IMR-90 (cell line): ENCODE results near the gene SP140L. TPM values are rescaled to one million over a fixed set of nuclear protein-coding genes. Genes with fewer than 3 reads are reported as not detected.

Experiments used
- ATAC-seq: fragments of 200-7000 bp; cut with Tn5 transposase; 2 replicates; pipeline ENCODE4 v1.9.1; 2020; ENCODE audit warnings: low read depth, mild to moderate bottlenecking, moderate library complexity
- BruUV-seq: library from RNA; stranded (reverse); fragments of 400-500 nt; replicated peaks from 2 replicates; lab custom pipeline; 2021; lab: Mats Ljungman, UMichigan
- CTCF ChIA-PET: fragments of 300-600 bp; formaldehyde crosslinking; extraction: SDS; loops from one replicate; lab custom pipeline; 2021; ENCODE audit warnings: antibody characterized with exemption; lab: Yijun Ruan, JAX
- POLR2A ChIA-PET: fragments of 300-600 bp; sonication (Branson Sonifier 250); formaldehyde crosslinking; loops from one replicate; lab custom pipeline; 2022; ENCODE audit warnings: antibody characterized with exemption; ENCODE audit not compliant: unreplicated experiment; lab: Charles Lee
- DNase-seq: peaks from one replicate; pipeline ENCODE4 v3.0.0; 2013
- H2AFZ ChIP-seq: replicated peaks from 2 replicates; pipeline ENCODE3; 2013; ENCODE audit warnings: low read length, mild to moderate bottlenecking; ENCODE audit not compliant: poor library complexity
- H2AK5ac ChIP-seq: 2 replicates; pipeline ENCODE4 v1.6.1; 2013; ENCODE audit warnings: low read depth, low read length, inconsistent platforms
- H2AK9ac ChIP-seq: replicated peaks from 2 replicates; pipeline ENCODE3; 2013; ENCODE audit warnings: mild to moderate bottlenecking, low read depth, low read length, moderate library complexity; ENCODE audit not compliant: poor library complexity
- H2BK120ac ChIP-seq: 2 replicates; pipeline ENCODE4 v1.6.1; 2013; ENCODE audit warnings: low read depth, low read length, inconsistent platforms
- H2BK15ac ChIP-seq: 3 replicates; pipeline ENCODE4 v1.6.1; 2013; ENCODE audit warnings: low read depth, low read length, inconsistent platforms
- H2BK20ac ChIP-seq: 2 replicates; pipeline ENCODE4 v1.6.1; 2013; ENCODE audit warnings: low read depth, mild to moderate bottlenecking, inconsistent platforms, low read length, moderate library complexity
- H2BK5ac ChIP-seq: 2 replicates; pipeline ENCODE4 v1.6.1; 2013; ENCODE audit warnings: mild to moderate bottlenecking, low read depth, low read length, inconsistent platforms; ENCODE audit not compliant: poor library complexity, severe bottlenecking
- H3K14ac ChIP-seq: replicated peaks from 2 replicates; pipeline ENCODE4 v1.6.1; 2013; ENCODE audit warnings: low read depth, low read length, inconsistent platforms
- H3K18ac ChIP-seq: 2 replicates; pipeline ENCODE4 v1.6.1; 2013; ENCODE audit warnings: low read depth, low read length, control low read depth
- H3K23ac ChIP-seq: 2 replicates; pipeline ENCODE4 v1.6.1; 2013; ENCODE audit warnings: low read depth, low read length, inconsistent platforms
- H3K27ac ChIP-seq: 2 replicates; pipeline ENCODE4 v1.5.1; 2013; ENCODE audit warnings: mild to moderate bottlenecking, control low read depth, low read length; ENCODE audit not compliant: insufficient read depth
- H3K27me3 ChIP-seq: 2 replicates; pipeline ENCODE4 v1.6.1; 2013; ENCODE audit warnings: low read length; ENCODE audit not compliant: control insufficient read depth, insufficient read depth
- H3K36me3 ChIP-seq: 2 replicates; pipeline ENCODE4 v1.6.1; 2013; ENCODE audit warnings: low read length, mixed read lengths; ENCODE audit not compliant: control insufficient read depth, insufficient read depth
- H3K4ac ChIP-seq: 2 replicates; pipeline ENCODE4 v1.6.1; 2013; ENCODE audit warnings: low read depth, low read length, inconsistent platforms
- H3K4me1 ChIP-seq: 2 replicates; pipeline ENCODE4 v1.6.1; 2013; ENCODE audit warnings: low read length, mixed read lengths; ENCODE audit not compliant: control insufficient read depth, insufficient read depth
- H3K4me2 ChIP-seq: 2 replicates; pipeline ENCODE4 v1.6.1; 2013; ENCODE audit warnings: low read depth, mild to moderate bottlenecking, control low read depth, low read length, moderate library complexity
- H3K4me3 ChIP-seq: 2 replicates; pipeline ENCODE4 v1.5.1; 2013; ENCODE audit warnings: low read depth, mild to moderate bottlenecking, control low read depth, low read length, moderate library complexity; ENCODE audit not compliant: insufficient read depth
- H3K56ac ChIP-seq: 2 replicates; pipeline ENCODE4 v1.6.1; 2013; ENCODE audit warnings: low read length, inconsistent platforms; ENCODE audit not compliant: insufficient read depth; ENCODE audit errors: extremely low read depth
- H3K79me1 ChIP-seq, 2 experiments: 2 replicates each; pipeline ENCODE4 v1.6.1; 2013; ENCODE audit warnings: low read length in 2 of 2, inconsistent platforms in 1 of 2, low read depth in 1 of 2
- H3K9ac ChIP-seq: 2 replicates; pipeline ENCODE4 v1.6.1; 2013; ENCODE audit warnings: low read depth, low read length, control low read depth
- H3K9me1 ChIP-seq: 2 replicates; pipeline ENCODE4 v1.6.1; 2013; ENCODE audit warnings: low read length, inconsistent platforms; ENCODE audit not compliant: insufficient read depth
- H3K9me3 ChIP-seq: 2 replicates; pipeline ENCODE4 v1.6.1; 2013; ENCODE audit warnings: low read length; ENCODE audit not compliant: control insufficient read depth, insufficient read depth
- H4K20me1 ChIP-seq: 2 replicates; pipeline ENCODE4 v1.6.1; 2013; ENCODE audit warnings: low read length, inconsistent platforms; ENCODE audit not compliant: insufficient read depth
- H4K5ac ChIP-seq: 2 replicates; pipeline ENCODE4 v1.6.1; 2013; ENCODE audit warnings: mild to moderate bottlenecking, low read depth, low read length, control low read depth
- H4K8ac ChIP-seq, 2 experiments: 2 replicates each; pipeline ENCODE4 v1.6.1; 2013; ENCODE audit warnings: low read depth in 2 of 2, low read length in 2 of 2, control low read depth in 1 of 2, inconsistent platforms in 1 of 2
- H4K91ac ChIP-seq: 2 replicates; pipeline ENCODE4 v1.6.1; 2013; ENCODE audit warnings: low read depth, low read length, inconsistent platforms; ENCODE audit not compliant: insufficient read depth
- BHLHE40 ChIP-seq: fragments of 150-350 bp; IDR thresholded peaks from 2 replicates; pipeline ENCODE4 v1.6.1; 2016; ENCODE audit warnings: mild to moderate bottlenecking, low read depth, low read length
- CEBPB ChIP-seq: IDR thresholded peaks from 2 replicates; pipeline ENCODE4 v1.6.1; 2012; ENCODE audit warnings: low read depth, low read length, improper control_type of control experiment
- CHD1 ChIP-seq: IDR thresholded peaks from 2 replicates; pipeline ENCODE4 v1.6.1; 2012; ENCODE audit warnings: low read depth, low read length, improper control_type of control experiment
- ELK1 ChIP-seq: fragments of 150-350 bp; IDR thresholded peaks from 2 replicates; pipeline ENCODE4 v1.6.1; 2016; ENCODE audit warnings: low read depth, mild to moderate bottlenecking, low read length, moderate library complexity, borderline replicate concordance
- FOS ChIP-seq: fragments of 150-350 bp; IDR thresholded peaks from 2 replicates; pipeline ENCODE4 v1.6.1; 2016; ENCODE audit warnings: low read depth, low read length
- MAFK ChIP-seq: IDR thresholded peaks from 2 replicates; pipeline ENCODE4 v1.6.1; 2012; ENCODE audit warnings: low read depth, low read length, improper control_type of control experiment
- MAZ ChIP-seq: IDR thresholded peaks from 2 replicates; pipeline ENCODE4 v1.6.1; 2012; ENCODE audit warnings: low read depth, mild to moderate bottlenecking, low read length, improper control_type of control experiment, moderate library complexity, borderline replicate concordance
- MXI1 ChIP-seq: IDR thresholded peaks from 2 replicates; pipeline ENCODE4 v1.6.1; 2012; ENCODE audit warnings: low read depth, mild to moderate bottlenecking, low read length, moderate library complexity, borderline replicate concordance
- NFE2L2 ChIP-seq: fragments of 150-350 bp; IDR thresholded peaks from 2 replicates; pipeline ENCODE4 v1.6.1; 2016; ENCODE audit warnings: low read depth, mild to moderate bottlenecking, low read length
- POLR2A ChIP-seq: IDR thresholded peaks from 2 replicates; pipeline ENCODE4 v1.6.1; 2012; ENCODE audit warnings: mild to moderate bottlenecking, low read depth, low read length
- RAD21 ChIP-seq: IDR thresholded peaks from 2 replicates; pipeline ENCODE4 v1.6.1; 2012; ENCODE audit warnings: low read length, improper control_type of control experiment
- RCOR1 ChIP-seq: IDR thresholded peaks from 2 replicates; pipeline ENCODE4 v1.6.1; 2012; ENCODE audit warnings: mild to moderate bottlenecking, low read length, improper control_type of control experiment; ENCODE audit not compliant: insufficient replicate concordance
- RFX5 ChIP-seq: IDR thresholded peaks from 2 replicates; pipeline ENCODE4 v1.8.0; 2012; ENCODE audit warnings: low read depth, mild to moderate bottlenecking, low read length, moderate library complexity
- SMC3 ChIP-seq: fragments of 150-350 bp; IDR thresholded peaks from 2 replicates; pipeline ENCODE4 v1.6.1; 2016; ENCODE audit warnings: low read depth, mild to moderate bottlenecking, antibody characterized with exemption, low read length, moderate library complexity
- WGBS, 2 experiments: methylation state at CpG; one replicate each; pipeline versions ENCODE4 v1.1.5 to v1.1.7; 2013; ENCODE audit warnings: missing lambda C conversion rate in 2 of 2; ENCODE audit not compliant: insufficient read length in 1 of 2; ENCODE audit errors: extremely low coverage in 2 of 2; 5-methylcytosine and 5-hydroxymethylcytosine counted together
- dilution Hi-C: fragments of 300-500 bp; cut with HindIII; formaldehyde crosslinking; loops from one replicate; pipeline ENCODE4 v1.14.3; 2018; ENCODE audit warnings: low sequenced_read_pairs; ENCODE audit not compliant: unreplicated experiment
- in situ Hi-C: fragments of 300-500 bp; cut with MboI; formaldehyde crosslinking; loops from 3 replicates; pipeline ENCODE4 v1.14.3; 2019; ENCODE audit warnings: low sequenced_read_pairs, inconsistent platforms, mixed read lengths
- intact Hi-C: fragments of 100-400 bp; cut with micrococcal nuclease; formaldehyde crosslinking; loops from 2 replicates; pipeline ENCODE4 v1.10.0; 2022
- polyA plus RNA-seq, 3 experiments: library from polyadenylated mRNA; depleted of rRNA; stranded (reverse); fragments of >200 nt; gene quantifications; 2 replicates each; pipeline ENCODE4 v1.2.3, GENCODE V29; 2012; ENCODE audit warnings: low replicate concordance in 1 of 3
- total RNA-seq: library from RNA; depleted of rRNA; stranded (reverse); fragments of >200 nt; gene quantifications from 2 replicates; pipeline ENCODE4 v1.2.3, GENCODE V29; 2012
- TF ChIP-seq, protein P1 (sequence below): fragments of 150-350 bp; IDR thresholded peaks from 2 replicates; pipeline ENCODE4 v1.6.1; 2017; ENCODE audit warnings: mild to moderate bottlenecking, antibody characterized with exemption, low read length, low read depth
- TF ChIP-seq, protein P2 (sequence below): conservative IDR thresholded peaks from 2 replicates; pipeline ENCODE4 v1.5.1; 2012; ENCODE audit warnings: mild to moderate bottlenecking, low read depth, low read length, improper control_type of control experiment

The SP140L gene
- total and polyA plus RNA-seq, 2 of the 4 experiments (the other 2 are of a cell fraction): 5.4 to 11.2 TPM

- no peak overlapping the region for H3K27ac ChIP-seq
- H3K36me3 ChIP-seq: no peaks in the 10 kb centered on the region
- no peak overlapping the region for H3K9ac ChIP-seq
- H4K20me1 ChIP-seq: no peaks in the 10 kb centered on the region
- WGBS, 2 experiments: no CpG with 5 or more reads among the region's 3 CpGs
- no peak overlapping the region for H2BK20ac ChIP-seq
- H3K9me3 ChIP-seq: no peaks in the 10 kb centered on the region
- no peaks in the 10 kb centered on the region for H3K9me1 ChIP-seq
- H2BK5ac ChIP-seq: no peak overlapping the region
- DNase-seq: no peak
- no peak overlapping the region for H2AK5ac ChIP-seq
- H4K91ac ChIP-seq: no peak overlapping the region
- H2BK120ac ChIP-seq: no peak overlapping the region
- no peak overlapping the region for H3K4me3 ChIP-seq
- H3K4me2 ChIP-seq: no peak overlapping the region
- H2AFZ ChIP-seq: no peak overlapping the region
- H2BK15ac ChIP-seq: no peak overlapping the region
- ChIA-PET POLR2A (no interaction called here), CTCF (no interaction called here)
- no peak overlapping the region for H3K4ac ChIP-seq
- in situ Hi-C loops: no loop called here
- dilution Hi-C loops: no loop called here
- no peak overlapping the region for H2AK9ac ChIP-seq
- H3K56ac ChIP-seq: no peak overlapping the region
- no peak overlapping the region for H3K14ac ChIP-seq
- no peak overlapping the region for H3K23ac ChIP-seq
- TF ChIP-seq, protein P1, sequence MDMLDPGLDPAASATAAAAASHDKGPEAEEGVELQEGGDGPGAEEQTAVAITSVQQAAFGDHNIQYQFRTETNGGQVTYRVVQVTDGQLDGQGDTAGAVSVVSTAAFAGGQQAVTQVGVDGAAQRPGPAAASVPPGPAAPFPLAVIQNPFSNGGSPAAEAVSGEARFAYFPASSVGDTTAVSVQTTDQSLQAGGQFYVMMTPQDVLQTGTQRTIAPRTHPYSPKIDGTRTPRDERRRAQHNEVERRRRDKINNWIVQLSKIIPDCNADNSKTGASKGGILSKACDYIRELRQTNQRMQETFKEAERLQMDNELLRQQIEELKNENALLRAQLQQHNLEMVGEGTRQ: no peak
- TF ChIP-seq, protein P2, sequence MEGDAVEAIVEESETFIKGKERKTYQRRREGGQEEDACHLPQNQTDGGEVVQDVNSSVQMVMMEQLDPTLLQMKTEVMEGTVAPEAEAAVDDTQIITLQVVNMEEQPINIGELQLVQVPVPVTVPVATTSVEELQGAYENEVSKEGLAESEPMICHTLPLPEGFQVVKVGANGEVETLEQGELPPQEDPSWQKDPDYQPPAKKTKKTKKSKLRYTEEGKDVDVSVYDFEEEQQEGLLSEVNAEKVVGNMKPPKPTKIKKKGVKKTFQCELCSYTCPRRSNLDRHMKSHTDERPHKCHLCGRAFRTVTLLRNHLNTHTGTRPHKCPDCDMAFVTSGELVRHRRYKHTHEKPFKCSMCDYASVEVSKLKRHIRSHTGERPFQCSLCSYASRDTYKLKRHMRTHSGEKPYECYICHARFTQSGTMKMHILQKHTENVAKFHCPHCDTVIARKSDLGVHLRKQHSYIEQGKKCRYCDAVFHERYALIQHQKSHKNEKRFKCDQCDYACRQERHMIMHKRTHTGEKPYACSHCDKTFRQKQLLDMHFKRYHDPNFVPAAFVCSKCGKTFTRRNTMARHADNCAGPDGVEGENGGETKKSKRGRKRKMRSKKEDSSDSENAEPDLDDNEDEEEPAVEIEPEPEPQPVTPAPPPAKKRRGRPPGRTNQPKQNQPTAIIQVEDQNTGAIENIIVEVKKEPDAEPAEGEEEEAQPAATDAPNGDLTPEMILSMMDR: no peak
- no peak for TF ChIP-seq FOS
- TF ChIP-seq POLR2A: no peak
- TF ChIP-seq RCOR1: no peak
- TF ChIP-seq SMC3: no peak
- TF ChIP-seq RFX5: no peak
- no peak for TF ChIP-seq RAD21
- TF ChIP-seq MAFK: no peak
- TF ChIP-seq NFE2L2: no peak
- no peak for TF ChIP-seq MAZ
- no peak for TF ChIP-seq CHD1
- no peak for TF ChIP-seq CEBPB
- no peak for TF ChIP-seq BHLHE40
- TF ChIP-seq ELK1: no peak
- no peak for TF ChIP-seq MXI1
- no peak overlapping the region for H3K18ac ChIP-seq
- BruUV-seq: no TSS peak
- no peaks in the 10 kb centered on the region for H3K79me1 ChIP-seq
- intact Hi-C loops: no loop called here
- ATAC-seq: no peak
- no peaks in the 10 kb centered on the region for H3K27me3 ChIP-seq
- no peak overlapping the region for H4K8ac ChIP-seq
- no peaks in the 10 kb centered on the region for H3K4me1 ChIP-seq
- no peak overlapping the region for H4K5ac ChIP-seq
These were observed 40.9 kb upstream of the SP140L start for GRCh38 chr2:230286048-230286447.
